C4-2B (cell line): ENCODE measurements around the gene PIAS2.

Experiments
- H3K27ac ChIP-seq: fragments of 450-650 bp; 2 replicates; pipeline ENCODE4 v1.5.1; 2017
- CTCF ChIP-seq: fragments of 450-650 bp; conservative IDR thresholded peaks from 2 replicates; pipeline ENCODE4 v1.5.1; 2017; ENCODE audit warnings: mild to moderate bottlenecking
- ZFX ChIP-seq: fragments of 450-650 bp; IDR thresholded peaks from 2 replicates; pipeline ENCODE4 v1.6.1; 2017

Gene PIAS2

GRCh38 chr18:46892842-46893241, 24.5 kb downstream of the PIAS2 start:
- no peak overlapping the region for H3K27ac ChIP-seq
- TF ChIP-seq ZFX (no peak), CTCF (no peak)

GRCh38 chr18:46891742-46892214, 25.5 kb downstream of the PIAS2 start:
- no peak for TF ChIP-seq ZFX

GRCh38 chr18:46888965-46889364, 28.3 kb downstream of the PIAS2 start:
- no peak overlapping the region for H3K27ac ChIP-seq
- TF ChIP-seq ZFX (no peak), CTCF (no peak)

More at GRCh38 chr18:46891742-46892214, 25.5 kb downstream of the PIAS2 start:
- H3K27ac ChIP-seq = no peak overlapping the region

- no peak for TF ChIP-seq CTCF
- TF ChIP-seq ZFX = no peak
- peak overlapping the region; percentile 69 for H3K27ac ChIP-seq
Observed at GRCh38 chr18:46886893-46887292, 30.4 kb downstream of the PIAS2 start.

GRCh38 chr18:46883180-46883579, 34.1 kb downstream of the PIAS2 start:
- no peak for TF ChIP-seq CTCF
- TF ChIP-seq ZFX = no peak
- no peak overlapping the region for H3K27ac ChIP-seq

- TF ChIP-seq ZFX (no peak), CTCF (no peak)
- peak overlapping the region; percentile 57; the same call in 1 of the 2 replicates for H3K27ac ChIP-seq
Observed at GRCh38 chr18:46877329-46877987, 39.8 kb downstream of the PIAS2 start.

GRCh38 chr18:46868169-46868921, 49.0 kb downstream of the PIAS2 start:
- H3K27ac ChIP-seq = peak overlapping the region; percentile 93
- TF ChIP-seq CTCF = no peak
- no peak for TF ChIP-seq ZFX
